PC-9 (cell line): ENCODE results near the gene CLBA1. TPM values are rescaled to one million over a fixed set of nuclear protein-coding genes. Genes with fewer than 3 reads are reported as not detected.
A peak's percentile ranks its signal among the peaks of the same experiment; 100 is the strongest.

Experiments used
- BruUV-seq: library from RNA; stranded (reverse); fragments of 400-500 nt; replicated peaks from 2 replicates; lab custom pipeline; 2021; lab: Mats Ljungman, UMichigan
- CTCF ChIA-PET: fragments of 300-600 bp; sonication (Branson Sonifier 250); formaldehyde crosslinking; loops from one replicate; lab custom pipeline; 2022; ENCODE audit warnings: antibody characterized with exemption; lab: Charles Lee
- POLR2A ChIA-PET: fragments of 300-600 bp; sonication (Branson Sonifier 250); formaldehyde crosslinking; loops from one replicate; lab custom pipeline; 2022; ENCODE audit warnings: antibody characterized with exemption; ENCODE audit not compliant: unreplicated experiment; lab: Charles Lee
- DNase-seq, 2 experiments: peaks; one replicate each; pipeline versions ENCODE4 v3.0.0 to v3.0.0-alpha.2; 2015 to 2022; ENCODE audit warnings: mixed read lengths in 1 of 2
- H2AFZ ChIP-seq: fragments of 200-600 bp; sonication (generic); 2 replicates; pipeline ENCODE4 v1.8.1; 2017; ENCODE audit warnings: antibody characterized with exemption
- H3F3A ChIP-seq: fragments of 200-600 bp; sonication (generic); 2 replicates; pipeline ENCODE4 v1.8.1; 2017; ENCODE audit warnings: antibody characterized with exemption, mild to moderate bottlenecking, low read depth; ENCODE audit not compliant: insufficient read depth
- H3K27ac ChIP-seq: fragments of 200-600 bp; sonication (generic); 2 replicates; pipeline ENCODE4 v1.6.1; 2016; ENCODE audit warnings: mixed run types
- H3K27me3 ChIP-seq: fragments of 200-600 bp; sonication (generic); 2 replicates; pipeline ENCODE4 v1.6.1; 2016; ENCODE audit warnings: low read depth, mixed run types; ENCODE audit not compliant: insufficient read depth
- H3K36me3 ChIP-seq: fragments of 200-600 bp; sonication (generic); 2 replicates; pipeline ENCODE4 v1.6.1; 2016; ENCODE audit warnings: low read depth, mixed run types
- H3K4me1 ChIP-seq: fragments of 200-600 bp; sonication (generic); replicated peaks from 2 replicates; pipeline ENCODE4 v1.6.1; 2016; ENCODE audit warnings: mixed run types; ENCODE audit not compliant: insufficient read depth
- H3K4me2 ChIP-seq: fragments of 200-600 bp; sonication (generic); 2 replicates; pipeline ENCODE4 v1.6.1; 2017; ENCODE audit warnings: mixed run types
- H3K4me3 ChIP-seq: fragments of 200-600 bp; sonication (generic); 2 replicates; pipeline ENCODE4 v1.6.1; 2016; ENCODE audit warnings: mixed run types
- H3K79me2 ChIP-seq: fragments of 200-600 bp; sonication (generic); 2 replicates; pipeline ENCODE4 v1.6.1; 2017; ENCODE audit warnings: low read depth, mixed run types
- H3K9me2 ChIP-seq: fragments of 200-600 bp; sonication (generic); 2 replicates; pipeline ENCODE4 v1.8.1; 2017; ENCODE audit warnings: mild to moderate bottlenecking; ENCODE audit not compliant: insufficient read depth
- H3K9me3 ChIP-seq: fragments of 200-600 bp; sonication (generic); 2 replicates; pipeline ENCODE4 v1.8.1; 2016; ENCODE audit warnings: low read depth; ENCODE audit not compliant: insufficient read depth
- H4K20me1 ChIP-seq: fragments of 200-600 bp; sonication (generic); 2 replicates; pipeline ENCODE4 v1.8.1; 2017; ENCODE audit not compliant: insufficient read depth
- CTCF ChIP-seq: fragments of 200-600 bp; sonication (generic); conservative IDR thresholded peaks from 2 replicates; pipeline ENCODE4 v1.6.1; 2017; ENCODE audit warnings: mixed run types, antibody characterized with exemption, mild to moderate bottlenecking, moderate library complexity
- EZH2 ChIP-seq: fragments of 200-600 bp; sonication (generic); IDR thresholded peaks from 2 replicates; pipeline ENCODE4 v1.8.0; 2017; ENCODE audit warnings: antibody characterized with exemption, low read depth
- intact Hi-C: fragments of 100-400 bp; cut with micrococcal nuclease; formaldehyde crosslinking; loops from one replicate; pipeline ENCODE4 v1.10.0; 2022; ENCODE audit not compliant: unreplicated experiment
- total RNA-seq: library from RNA; stranded (reverse); gene quantifications from 2 replicates; pipeline ENCODE4 v1.2.3, GENCODE V29; 2021

Gene CLBA1
- total RNA-seq, 1 experiment from 2014 or later = 12.6 TPM

- no TSS peak for BruUV-seq
- no peak overlapping the region for H2AFZ ChIP-seq
- ChIA-PET POLR2A (interaction anchor here (0.6 kb wide), 2 partner anchors 45 to 69 kb away, joined by 3 read pairs; no protein-coding TSS in a partner anchor), CTCF (interaction anchor here (0.5 to 0.6 kb wide), 3 partner anchors 47 to 211 kb away, joined by 3 to 9 read pairs (median 4); no protein-coding TSS in a partner anchor)
- H3F3A ChIP-seq = peaks cover 41% of the 10 kb centered on the region
- no peak for TF ChIP-seq EZH2
- peak; percentile 87 for TF ChIP-seq CTCF
- no peak overlapping the region for H3K27ac ChIP-seq
- intact Hi-C loops = loop anchor here (1.0 kb wide), 1 partner anchor 69 kb away; no protein-coding TSS in a partner anchor
- DNase-seq = peak; percentile 67 to 86
- H3K36me3 ChIP-seq = no peaks in the 10 kb centered on the region
- H4K20me1 ChIP-seq = no peaks in the 10 kb centered on the region
- H3K9me2 ChIP-seq = no peaks in the 10 kb centered on the region
- H3K4me2 ChIP-seq = peak overlapping the region; percentile 93
- H3K4me1 ChIP-seq = peaks cover 60% of the 10 kb centered on the region
- no peak overlapping the region for H3K4me3 ChIP-seq
- no peaks in the 10 kb centered on the region for H3K79me2 ChIP-seq
- no peaks in the 10 kb centered on the region for H3K9me3 ChIP-seq
- no peaks in the 10 kb centered on the region for H3K27me3 ChIP-seq
Observed at GRCh38 chr14:104976198-104977007, 9.2 kb upstream of the CLBA1 start.

GRCh38 chr14:104977008-104977680 is 8.4 kb upstream of the CLBA1 start:
- no peaks in the 10 kb centered on the region for H3K9me2 ChIP-seq
- TF ChIP-seq CTCF (no peak), EZH2 (no peak)
- no peaks in the 10 kb centered on the region for H3K36me3 ChIP-seq
- H2AFZ ChIP-seq = peak overlapping the region; percentile 70; the same call in 1 of the 2 replicates
- no peaks in the 10 kb centered on the region for H3K27me3 ChIP-seq
- no peaks in the 10 kb centered on the region for H4K20me1 ChIP-seq
- peak overlapping the region; percentile 93 for H3K4me2 ChIP-seq
- no peak for DNase-seq
- ChIA-PET CTCF (interaction anchor here (0.6 kb wide), 2 partner anchors 46 to 69 kb away, joined by 4 to 9 read pairs; no protein-coding TSS in a partner anchor), POLR2A (interaction anchor here (0.6 kb wide), 1 partner anchor 68 kb away, joined by 3 read pairs; no protein-coding TSS in a partner anchor)
- H3F3A ChIP-seq = peaks cover 34% of the 10 kb centered on the region
- intact Hi-C loops = no loop called here
- peaks cover 52% of the 10 kb centered on the region for H3K4me1 ChIP-seq
- no peak overlapping the region for H3K27ac ChIP-seq
- no peaks in the 10 kb centered on the region for H3K79me2 ChIP-seq
- no peaks in the 10 kb centered on the region for H3K9me3 ChIP-seq
- BruUV-seq = TSS peak; percentile 24
- peak overlapping the region; percentile 55; the same call in 1 of the 2 replicates for H3K4me3 ChIP-seq
